Right lobe of liver (tissue), 6 donors: ENCODE results near the gene METTL27. TPM values are rescaled to one million over a fixed set of nuclear protein-coding genes. Genes with fewer than 3 reads are reported as not detected.

Experiments used
- ATAC-seq, 4 donors: fragments of 200-7000 bp; cut with Tn5 transposase; one replicate each; pipeline ENCODE4 v1.9.1; 2020; ENCODE audit warnings: mild to moderate bottlenecking in 4 of 4, moderate library complexity in 4 of 4
- DNase-seq, 3 donors: peaks; one replicate each; pipeline ENCODE4 v3.0.0-alpha.2; 2020
- H3K27ac ChIP-seq, 3 donors: fragments of 200-600 bp; one replicate each; pipeline ENCODE4 v1.8.0; 2022
- H3K27me3 ChIP-seq, 2 donors: fragments of 200-600 bp; one replicate each; pipeline ENCODE4 v1.8.0; 2022
- H3K36me3 ChIP-seq, 4 donors: fragments of 200-600 bp; sonication (generic) in 1 of 4; one replicate each; pipeline versions ENCODE4 v1.5.1 to v1.8.0; 2017 to 2022; ENCODE audit warnings: control low read depth in 1 of 4
- H3K4me1 ChIP-seq, 4 donors: fragments of 200-600 bp; sonication (generic) in 1 of 4; one replicate each; pipeline versions ENCODE4 v1.5.1 to v1.8.0; 2017 to 2022; ENCODE audit warnings: control low read depth in 1 of 4
- H3K4me3 ChIP-seq, 3 donors: fragments of 200-600 bp; one replicate each; pipeline ENCODE4 v1.8.0; 2022
- H3K9me3 ChIP-seq, 4 donors: fragments of 200-600 bp; sonication (generic) in 1 of 4; one replicate each; pipeline versions ENCODE4 v1.5.1 to v1.8.0; 2017 to 2022; ENCODE audit warnings: control low read depth in 1 of 4
- CTCF ChIP-seq, 4 donors: fragments of 200-600 bp in 3 of 4; fragments of 450-650 bp in 1 of 4; IDR thresholded peaks; one replicate each; pipeline versions ENCODE4 v1.5.1 to v1.8.0; 2016 to 2022; ENCODE audit warnings: antibody characterized with exemption in 4 of 4, mild to moderate bottlenecking in 2 of 4
- POLR2A ChIP-seq: fragments of 450-650 bp; IDR thresholded peaks from one replicate; pipeline ENCODE4 v1.6.1; 2017; ENCODE audit warnings: antibody characterized with exemption, mild to moderate bottlenecking
- WGBS: methylation state at CpG from one replicate; pipeline ENCODE4 v1.1.6; 2018; ENCODE audit warnings: low coverage, low lambda C conversion rate; ENCODE audit not compliant: insufficient coverage; ENCODE audit errors: missing lambda C conversion rate; 5-methylcytosine and 5-hydroxymethylcytosine counted together
- intact Hi-C, 2 donors: fragments of 100-400 bp; cut with DNase I; formaldehyde crosslinking; loops; one replicate each; pipeline versions ENCODE4 v1.11.2 to v1.14.1; 2022
- total RNA-seq, 6 experiments: library from RNA; depleted of rRNA in 2 of 6; stranded (reverse); fragments of >200 nt in 2 of 6; fragmentation: NEBNext Ultra II Directional in 3 of 6; extraction: Animal tissue kit (Norgen Biotek cat#: 25700) in 3 of 6; gene quantifications; one replicate each; pipeline versions ENCODE4 v1.1.0 to v1.2.4, GENCODE V29; 2016 to 2023
- donor health status: DM: no; HTN: yes; CAD: no.
- donor health status: DM: no; HTN: no; CAD: no.
- donor health status: DM: no; HTN: no; CAD: no.
- donor health status: DM: no; HTN: yes; CAD: no.
- donor health status: DM: no; HTN: yes; CAD: no.

METTL27 gene
- total RNA-seq, 6 experiments from 2014 or later, result 0.49 to 1.4 (median 1.0) TPM

- Histone ChIP-seq H3K4me3 (no peak overlapping the region), H3K27me3 (no peaks in the 10 kb centered on the region), H3K9me3 (no peaks in the 10 kb centered on the region), H3K36me3 (no peaks in the 10 kb centered on the region), H3K4me1 (peaks cover 0 to 4% (median 0%) of the 10 kb centered on the region in 4 donors), H3K27ac (no peak overlapping the region)
- intact Hi-C loops, result loop anchor here in 1 of 2 donors (10.0 kb wide), 1 partner anchor 122 kb away; the partner anchor contains the start of gene ABHD11
- DNase-seq, result no peak
- no peak for ATAC-seq
- TF ChIP-seq CTCF (IDR thresholded peaks at IDR 0.05) (no peak), POLR2A (no peak)
- WGBS, result 17% methylated on average over 1 of the region's 3 CpGs
These were observed 14.6 kb upstream of the METTL27 start for GRCh38 chr7:73856941-73857340.

- intact Hi-C loops, result loop anchor here in 1 of 2 donors (10.0 kb wide), 1 partner anchor 118 kb away; the partner anchor contains the start of gene ABHD11
- TF ChIP-seq POLR2A, result no peak
- Histone ChIP-seq H3K9me3 (no peaks in the 10 kb centered on the region), H3K4me3 (no peak overlapping the region), H3K36me3 (no peaks in the 10 kb centered on the region), H3K27ac (no peak overlapping the region), H3K27me3 (no peaks in the 10 kb centered on the region), H3K4me1 (peaks cover 0 to 4% (median 0%) of the 10 kb centered on the region in 4 donors)
- ATAC-seq, result no peak
- 70% methylated on average over 4 of the region's 5 CpGs for WGBS
- DNase-seq, result no peak
These were observed 10.2 kb upstream of the METTL27 start for GRCh38 chr7:73852500-73852899.

- 50% methylated on average over 7 of the region's 8 CpGs for WGBS
- no peaks in the 10 kb centered on the region for H3K36me3 ChIP-seq
- no peaks in the 10 kb centered on the region for H3K9me3 ChIP-seq
- intact Hi-C loops, result loop anchor here in 1 of 2 donors (10.0 kb wide), 1 partner anchor 117 kb away; the partner anchor contains the start of gene ABHD11
- no peak overlapping the region for H3K4me3 ChIP-seq
- TF ChIP-seq CTCF (IDR thresholded peaks at IDR 0.05), result no peak
- no peak for TF ChIP-seq POLR2A
- H3K27me3 ChIP-seq, result no peaks in the 10 kb centered on the region
- peak in 1 of 4 donors; percentile 42 for ATAC-seq
- no peak overlapping the region for H3K27ac ChIP-seq
- peaks cover 0 to 4% (median 0%) of the 10 kb centered on the region in 4 donors for H3K4me1 ChIP-seq
- no peak for DNase-seq
These were observed 9.4 kb upstream of the METTL27 start for GRCh38 chr7:73851410-73852338.

- no peaks in the 10 kb centered on the region for H3K27me3 ChIP-seq
- no peak overlapping the region for H3K27ac ChIP-seq
- ATAC-seq, result no peak
- TF ChIP-seq CTCF (IDR thresholded peaks at IDR 0.05) (no peak), POLR2A (no peak)
- no peaks in the 10 kb centered on the region for H3K36me3 ChIP-seq
- intact Hi-C loops, result loop anchor here in 1 of 2 donors (10.0 kb wide), 1 partner anchor 116 kb away; the partner anchor contains the start of gene ABHD11
- WGBS, result 60% methylated on average over 4 of the region's 4 CpGs
- no peak for DNase-seq
- no peaks in the 10 kb centered on the region for H3K9me3 ChIP-seq
- no peak overlapping the region for H3K4me3 ChIP-seq
- H3K4me1 ChIP-seq, result peaks cover 0 to 4% (median 0%) of the 10 kb centered on the region in 4 donors
These were observed 8.5 kb upstream of the METTL27 start for GRCh38 chr7:73850781-73851207.
